Fibroblast of the conjunctiva (primary cell): Measurements from ENCODE around the gene POU2AF2.
A peak's percentile ranks its signal among the peaks of the same experiment; 100 is the strongest.
"Not testable (repeated sequence)": the region's sequence is repeated elsewhere in the genome, so short reads cannot be mapped to it uniquely, and the experiment has no call there.

Experiments used
- DNase-seq: peaks from one replicate; pipeline ENCODE4 v3.0.0-alpha.2; 2010; ENCODE audit warnings: low read depth

Gene POU2AF2

DNA sequence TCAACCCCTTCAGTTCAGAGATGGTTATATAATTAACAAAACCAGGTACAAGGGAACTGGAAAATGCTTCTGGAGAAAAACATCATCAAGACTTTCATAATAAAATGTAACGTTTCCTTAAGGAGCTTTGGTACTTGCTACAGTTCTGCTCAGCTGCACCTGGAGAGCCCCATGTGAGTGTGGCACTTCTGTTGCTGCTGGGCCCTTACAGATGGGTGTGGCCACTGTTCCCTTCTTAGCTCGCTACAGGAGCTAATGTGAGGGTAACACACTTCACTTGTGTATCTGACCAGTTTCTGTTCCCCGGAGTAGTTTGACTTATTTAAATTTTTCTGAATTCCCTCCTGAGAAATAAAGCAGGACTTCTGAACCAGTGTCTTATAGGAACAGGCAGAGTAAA, 56.8 kb downstream of the POU2AF2 start:
- DNase-seq: no peak

DNA sequence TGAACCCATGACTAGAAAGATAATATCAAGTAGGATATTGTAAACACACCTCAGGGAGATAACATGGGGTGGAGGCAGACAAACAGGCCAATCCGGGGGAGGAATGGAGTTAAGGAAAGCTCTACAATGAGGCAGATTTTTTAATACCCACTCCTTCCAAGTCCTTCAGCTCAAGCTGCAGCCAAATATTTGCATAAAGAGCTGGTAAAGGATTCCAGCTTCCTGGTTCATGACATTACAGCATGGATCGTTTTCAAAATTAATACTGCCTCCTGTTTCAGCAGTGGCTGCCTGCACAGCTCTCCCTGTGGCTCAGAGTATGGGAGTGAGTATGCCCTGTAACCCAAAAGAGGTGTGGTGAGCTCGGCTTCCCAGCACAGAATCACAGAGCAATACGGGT, 57.9 kb downstream of the POU2AF2 start:
- no peak for DNase-seq

DNA sequence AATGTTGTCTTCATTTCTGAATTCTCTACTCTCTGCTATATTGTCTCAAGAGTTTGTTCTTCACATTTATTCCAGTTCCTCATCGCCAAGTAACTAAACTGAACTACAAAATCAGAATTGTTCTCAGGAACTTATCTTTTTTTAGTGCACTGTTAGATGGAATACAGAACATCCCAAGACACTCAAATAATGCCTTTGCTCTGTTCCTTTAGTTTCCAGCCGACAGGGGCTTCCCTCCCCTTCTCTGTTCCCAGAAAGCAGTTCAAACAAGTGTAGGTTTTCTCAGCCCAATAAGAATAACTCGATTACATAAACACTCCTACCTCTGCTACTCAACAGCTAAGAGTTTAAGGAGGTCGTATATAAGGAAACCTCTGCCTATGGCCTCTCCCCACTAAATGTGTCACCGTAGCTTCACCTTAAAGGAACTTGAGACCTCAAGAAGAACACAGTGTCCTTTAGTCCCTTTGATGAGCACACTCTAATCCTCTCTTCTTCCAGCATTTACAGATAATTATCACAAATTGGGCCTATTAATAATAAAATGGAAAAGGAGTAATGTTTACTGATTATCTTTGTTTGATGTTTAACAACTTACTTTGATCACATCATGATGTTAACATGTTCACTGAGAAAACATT, 59.8 kb downstream of the POU2AF2 start:
- no peak for DNase-seq

DNA sequence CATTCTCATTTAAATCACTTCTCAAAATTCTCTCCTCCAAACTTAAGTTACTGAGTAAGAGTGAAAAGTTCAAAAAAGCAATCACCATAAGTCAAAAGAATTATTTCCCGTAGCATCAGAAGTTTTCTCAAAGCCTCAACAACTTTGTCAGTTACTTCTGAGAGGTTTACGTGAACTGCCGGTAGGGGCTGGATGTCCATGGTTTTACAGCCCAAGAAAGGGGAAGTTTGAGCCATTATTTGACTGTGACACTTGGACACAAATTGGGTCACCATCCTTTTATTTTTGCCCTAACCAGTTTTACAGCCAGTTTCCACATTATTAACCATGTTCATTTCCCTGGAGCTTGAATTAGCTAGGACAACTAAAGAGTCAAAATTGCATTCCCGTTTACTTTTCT, 60.4 kb downstream of the POU2AF2 start:
- no peak for DNase-seq

DNA sequence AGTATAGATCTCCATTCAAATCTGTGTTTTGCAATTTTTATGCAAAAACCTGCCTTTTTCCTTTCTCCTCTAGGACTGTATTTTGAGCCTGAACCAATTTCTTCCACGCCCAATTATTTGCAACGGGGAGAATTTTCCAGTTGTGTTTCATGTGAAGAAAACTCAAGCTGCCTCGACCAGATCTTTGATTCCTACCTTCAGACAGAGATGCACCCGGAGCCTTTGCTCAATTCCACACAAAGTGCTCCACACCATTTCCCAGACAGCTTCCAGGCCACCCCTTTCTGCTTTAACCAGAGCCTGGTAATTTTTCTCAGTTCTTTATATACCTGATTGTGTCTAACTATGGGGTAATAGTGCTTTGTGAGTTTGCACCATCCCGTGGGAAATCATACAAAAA, 60.8 kb downstream of the POU2AF2 start:
- DNase-seq: no peak

DNA sequence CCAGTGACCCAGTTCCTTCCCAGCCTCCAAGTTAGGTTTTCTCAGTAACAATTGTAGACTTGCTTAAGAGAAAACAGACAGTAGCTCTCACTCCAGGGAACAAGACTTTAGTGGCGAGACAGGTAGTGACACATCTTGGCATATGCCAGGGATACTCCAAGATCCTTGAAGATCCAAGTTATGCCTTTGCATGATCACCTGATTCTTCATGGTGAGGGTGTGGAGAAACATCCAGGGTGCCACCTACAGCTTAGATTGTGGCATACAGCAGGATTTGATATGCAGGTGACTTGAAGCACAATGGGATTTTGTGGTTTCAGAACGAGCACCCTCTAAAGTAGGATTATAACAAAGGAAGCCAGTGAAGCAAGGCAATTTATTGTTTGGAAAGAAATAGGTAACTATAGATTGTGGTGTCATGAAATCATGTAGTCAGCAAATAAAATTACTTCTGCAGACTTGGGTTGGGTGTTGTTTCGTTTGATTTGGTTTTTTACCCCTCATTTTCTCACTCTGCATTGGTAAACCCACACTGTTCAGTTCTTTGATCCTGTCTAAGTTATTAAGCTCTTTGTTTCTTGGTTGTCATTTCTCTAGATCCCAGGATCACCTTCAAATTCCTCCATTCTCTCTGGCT, 62.1 kb downstream of the POU2AF2 start:
- DNase-seq: no peak

DNA sequence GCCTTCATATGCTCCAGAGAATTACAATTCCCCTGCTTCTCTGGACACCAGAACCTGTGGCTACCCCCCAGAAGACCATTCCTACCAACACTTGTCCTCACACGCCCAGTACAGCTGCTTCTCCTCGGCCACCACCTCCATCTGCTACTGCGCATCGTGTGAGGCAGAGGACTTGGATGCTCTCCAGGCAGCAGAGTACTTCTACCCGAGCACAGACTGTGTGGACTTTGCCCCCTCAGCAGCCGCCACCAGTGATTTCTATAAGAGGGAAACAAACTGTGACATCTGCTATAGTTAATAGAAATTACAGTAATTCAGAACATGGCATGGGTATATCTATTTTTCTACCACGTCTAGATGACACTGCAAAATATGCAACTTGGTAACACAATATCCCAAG, 62.6 kb downstream of the POU2AF2 start:
- no peak for DNase-seq

DNA sequence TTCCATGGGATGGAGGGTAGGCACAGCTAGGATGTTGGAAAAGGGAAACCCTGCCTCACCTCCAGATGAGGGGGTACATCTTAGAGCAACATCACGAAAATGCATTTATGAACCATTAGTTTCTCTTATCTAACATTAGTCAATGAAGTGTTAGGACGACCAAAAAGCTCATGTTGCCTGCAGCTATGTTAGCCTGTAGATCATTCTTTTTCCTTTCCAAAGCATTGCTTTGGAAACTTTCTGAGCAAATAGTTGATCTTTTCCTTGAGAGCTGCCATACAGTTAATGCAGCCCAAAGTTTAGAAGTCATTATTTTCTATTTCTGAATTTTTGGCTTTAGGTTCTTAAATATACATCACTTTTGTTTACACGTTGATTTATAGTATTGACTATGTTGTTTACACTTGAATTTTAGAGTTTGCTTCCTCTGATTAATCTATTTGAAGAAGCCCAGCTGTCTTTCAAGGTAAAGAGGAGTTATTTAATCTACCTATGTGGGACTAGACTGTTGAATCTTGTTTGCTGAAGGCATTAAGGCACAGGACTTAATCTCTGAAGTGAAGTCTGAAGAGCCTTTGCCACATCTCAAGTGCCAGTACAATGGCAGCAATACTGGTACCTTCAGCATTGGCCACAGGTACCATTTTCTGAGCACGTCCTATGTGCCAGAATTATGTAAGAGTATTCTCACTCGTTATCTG, 63.8 kb downstream of the POU2AF2 start:
- DNase-seq: no peak

DNA sequence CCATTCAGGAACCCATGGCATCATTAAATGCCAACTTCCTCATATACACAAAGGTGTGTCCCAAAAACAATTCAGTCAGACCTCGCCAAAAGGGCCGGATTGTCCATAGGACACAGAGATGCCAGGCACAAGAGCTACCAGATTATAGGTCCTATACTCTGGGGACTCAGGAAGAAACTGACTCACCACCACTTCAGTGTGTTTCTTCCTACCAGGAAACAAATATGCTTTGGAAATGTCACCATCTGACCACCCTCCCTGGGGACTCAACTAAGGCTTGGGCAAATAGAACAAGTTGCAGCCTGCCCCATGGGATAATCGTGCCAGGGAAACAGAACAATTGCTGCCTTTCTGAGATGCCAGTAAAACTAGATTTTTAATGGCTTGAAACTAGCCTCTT, 64.6 kb downstream of the POU2AF2 start:
- DNase-seq: no peak

DNA sequence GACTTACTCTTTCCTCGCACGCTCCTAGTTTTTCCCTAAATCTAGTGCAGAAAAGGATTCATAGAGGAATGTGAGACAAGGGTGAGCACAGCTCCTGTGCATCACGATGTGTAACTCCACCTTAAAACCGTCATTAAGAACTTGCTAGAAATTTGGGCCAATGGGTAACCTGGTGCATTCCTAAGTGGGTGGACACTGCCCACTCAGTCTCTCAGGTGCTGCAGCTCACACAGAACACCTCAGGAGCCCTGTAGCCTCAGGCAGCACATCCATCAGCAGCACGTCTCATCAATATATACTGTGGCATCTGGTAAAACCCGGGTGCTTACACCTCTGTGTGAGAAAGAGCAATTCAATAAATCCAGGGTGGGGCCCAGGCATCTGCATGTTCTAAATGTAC, 65.2 kb downstream of the POU2AF2 start:
- DNase-seq: no peak

DNA sequence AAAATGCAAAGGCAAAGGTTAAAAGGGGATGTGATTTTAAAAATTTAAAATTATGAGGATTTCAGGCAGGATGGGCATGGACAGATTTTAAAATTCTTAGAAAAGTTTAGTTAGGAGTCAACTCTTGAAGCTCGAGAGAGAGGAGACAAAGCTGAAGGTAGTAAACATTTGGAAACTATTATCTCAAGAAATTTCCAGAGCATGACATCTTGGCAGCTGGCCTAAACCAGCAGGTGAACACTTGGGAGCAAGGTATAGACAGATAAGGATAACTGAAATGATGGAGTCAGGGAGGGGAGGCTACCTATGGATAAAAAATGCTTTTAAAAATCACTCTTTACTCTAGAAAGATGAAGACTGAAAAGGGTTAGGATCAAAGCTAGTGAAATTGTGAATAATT, 66.6 kb downstream of the POU2AF2 start:
- no peak for DNase-seq

DNA sequence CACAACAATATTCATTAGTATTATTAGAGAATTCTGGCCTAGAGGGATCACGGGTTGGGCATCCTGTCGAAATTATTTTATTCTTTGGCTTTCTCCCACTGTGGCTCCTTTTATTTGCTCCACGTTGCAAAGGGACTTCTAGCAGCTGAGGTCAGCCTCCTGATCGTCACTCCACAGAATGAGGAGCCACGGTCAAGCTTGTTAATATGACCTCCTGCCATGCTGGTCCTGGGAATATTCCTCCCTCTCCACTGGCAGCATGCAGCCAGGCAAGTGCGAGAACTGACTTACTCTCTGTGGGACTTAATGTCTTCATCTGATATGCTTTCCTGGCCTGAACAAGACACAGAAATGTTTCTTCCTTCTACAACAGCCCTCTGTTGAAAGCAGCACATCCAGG, 73.8 kb downstream of the POU2AF2 start:
- no peak for DNase-seq

DNA sequence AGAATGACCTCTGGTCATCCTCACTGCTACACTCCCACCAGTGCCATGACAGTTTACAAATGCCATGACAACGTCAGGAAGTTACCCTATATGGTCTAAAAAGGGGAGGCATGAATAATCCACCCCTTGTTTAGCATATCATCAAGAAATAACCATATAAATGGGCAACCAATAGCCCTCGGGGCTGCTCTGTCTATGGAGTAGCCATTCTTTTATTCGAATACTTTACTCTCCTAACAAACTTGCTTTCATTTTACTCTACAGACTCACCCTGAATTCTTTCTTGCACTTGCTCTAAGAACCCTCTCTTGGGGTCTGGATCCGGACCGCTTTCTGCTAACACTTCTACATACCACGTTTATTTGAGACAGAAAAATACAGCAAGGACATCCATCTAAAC, 74.7 kb downstream of the POU2AF2 start:
- DNase-seq: not testable (repeated sequence)

DNA sequence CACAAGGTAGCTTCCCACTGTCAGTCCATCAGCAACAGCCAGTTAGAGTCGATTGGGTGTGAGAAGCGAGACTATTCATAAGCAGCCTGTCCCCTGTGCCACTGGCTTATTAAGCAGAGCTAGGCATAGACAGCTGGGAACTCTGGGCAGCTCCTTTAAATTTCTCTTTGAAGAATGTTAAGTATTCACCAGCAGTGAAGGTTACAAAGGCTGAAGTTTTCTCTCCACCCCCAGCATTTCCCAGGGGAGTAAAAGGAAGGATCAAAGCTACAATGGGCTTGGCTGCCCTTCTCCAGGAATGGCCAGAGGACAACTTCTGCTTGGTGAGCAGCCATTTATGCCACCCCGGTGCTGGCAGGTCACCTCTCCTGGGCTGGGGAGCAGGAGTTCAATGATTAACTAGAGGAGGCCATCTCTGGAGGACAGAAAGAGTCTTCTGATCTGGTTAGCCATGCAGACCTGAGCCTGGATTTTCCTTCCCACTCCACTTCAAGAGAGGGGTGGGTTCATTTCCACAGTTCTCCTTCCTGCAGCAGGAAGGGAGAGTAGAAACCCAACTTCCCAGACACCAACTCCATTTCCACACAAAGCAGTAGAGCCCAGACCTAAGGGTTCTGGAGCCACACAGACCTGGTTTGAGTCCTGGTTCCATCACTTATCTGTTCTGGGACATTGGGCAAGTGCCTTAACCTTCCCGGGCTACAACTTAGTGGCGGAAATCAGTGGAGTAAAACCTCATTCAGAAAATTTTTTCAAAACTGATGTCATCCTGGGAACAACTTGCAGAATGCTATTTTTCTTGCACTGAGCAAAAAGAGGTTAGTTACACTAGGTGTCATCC, 75.4 kb downstream of the POU2AF2 start:
- DNase-seq: no peak

DNA sequence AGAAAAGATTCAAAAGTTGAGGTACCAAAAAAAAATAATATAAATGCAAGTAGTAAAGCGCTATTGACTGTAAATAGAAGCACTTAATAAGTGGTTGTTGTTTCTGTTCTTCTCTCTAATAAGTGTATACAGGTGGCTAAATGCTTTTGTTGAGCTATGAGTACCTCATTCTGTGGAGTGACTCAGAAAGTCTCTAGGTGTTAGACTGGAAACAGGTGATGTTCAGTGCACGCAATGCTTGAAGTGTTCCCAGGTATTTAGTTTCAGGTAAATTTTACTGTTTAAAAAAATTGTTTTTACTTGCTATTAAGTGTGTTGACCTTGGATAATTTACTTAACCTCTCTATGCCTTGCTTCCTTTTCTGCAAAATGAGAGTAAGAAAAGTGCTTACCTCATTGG, 77.0 kb downstream of the POU2AF2 start:
- no peak for DNase-seq

DNA sequence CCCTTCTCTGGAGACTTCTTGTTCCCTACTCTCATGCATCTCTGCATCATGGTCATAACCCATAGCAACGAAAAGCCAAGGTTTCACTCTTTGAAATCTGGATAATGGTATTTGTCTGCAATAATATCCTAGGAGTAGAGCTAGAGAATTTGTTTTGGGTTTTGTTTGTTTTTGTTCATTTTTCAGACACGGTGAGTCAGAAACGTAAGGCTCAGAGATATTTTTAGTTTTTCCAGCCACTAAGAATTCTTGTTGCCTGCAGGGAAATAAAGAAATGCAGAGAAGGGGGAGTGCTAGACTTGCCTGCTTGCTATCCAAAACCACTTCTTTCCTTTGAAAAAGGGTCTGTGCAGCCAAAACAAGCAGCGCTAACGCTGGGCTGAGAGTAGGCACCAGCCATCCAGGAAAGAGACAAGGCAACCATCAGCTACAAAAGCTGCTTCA, 78.8 kb downstream of the POU2AF2 start:
- peak; percentile 46 for DNase-seq

DNA sequence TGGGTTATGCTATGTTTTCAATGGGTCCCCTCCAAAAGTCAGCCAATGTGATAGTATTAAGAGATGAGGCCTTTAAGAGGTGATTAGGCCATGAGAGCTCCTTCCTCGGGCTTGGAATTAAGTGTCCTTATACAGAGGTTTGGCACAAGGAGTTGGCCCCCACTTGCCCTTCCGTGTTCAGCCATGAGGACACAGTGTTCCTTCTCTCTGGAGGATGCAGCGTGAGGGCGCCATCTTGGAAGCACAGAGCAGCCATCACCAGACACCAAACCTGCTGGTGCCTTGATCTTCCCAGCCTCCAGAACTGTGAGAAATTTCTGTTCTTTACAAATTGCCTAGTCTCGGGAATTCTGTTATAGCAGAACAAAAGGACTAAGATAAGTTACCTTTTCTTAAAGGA, 79.7 kb downstream of the POU2AF2 start:
- no peak for DNase-seq

DNA sequence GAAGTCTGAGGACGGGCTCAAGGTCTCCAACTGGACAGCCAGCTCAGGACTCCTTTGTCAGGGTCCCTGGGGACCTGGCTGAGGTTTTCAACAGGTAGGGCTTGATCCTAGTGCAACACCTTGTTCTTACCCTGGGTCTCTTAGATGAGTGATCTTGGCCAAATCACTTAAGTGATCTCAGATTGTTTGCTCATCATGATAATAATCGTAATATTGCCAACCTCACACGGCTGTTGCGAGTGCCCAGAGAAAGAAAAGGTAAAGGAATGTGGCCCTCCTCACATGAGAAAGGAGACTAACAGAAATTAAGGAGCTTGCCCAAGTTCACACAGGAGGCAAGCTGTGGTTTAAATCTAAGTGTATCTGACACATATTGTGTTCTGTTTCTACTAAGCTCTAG, 81.3 kb downstream of the POU2AF2 start:
- DNase-seq: no peak

DNA sequence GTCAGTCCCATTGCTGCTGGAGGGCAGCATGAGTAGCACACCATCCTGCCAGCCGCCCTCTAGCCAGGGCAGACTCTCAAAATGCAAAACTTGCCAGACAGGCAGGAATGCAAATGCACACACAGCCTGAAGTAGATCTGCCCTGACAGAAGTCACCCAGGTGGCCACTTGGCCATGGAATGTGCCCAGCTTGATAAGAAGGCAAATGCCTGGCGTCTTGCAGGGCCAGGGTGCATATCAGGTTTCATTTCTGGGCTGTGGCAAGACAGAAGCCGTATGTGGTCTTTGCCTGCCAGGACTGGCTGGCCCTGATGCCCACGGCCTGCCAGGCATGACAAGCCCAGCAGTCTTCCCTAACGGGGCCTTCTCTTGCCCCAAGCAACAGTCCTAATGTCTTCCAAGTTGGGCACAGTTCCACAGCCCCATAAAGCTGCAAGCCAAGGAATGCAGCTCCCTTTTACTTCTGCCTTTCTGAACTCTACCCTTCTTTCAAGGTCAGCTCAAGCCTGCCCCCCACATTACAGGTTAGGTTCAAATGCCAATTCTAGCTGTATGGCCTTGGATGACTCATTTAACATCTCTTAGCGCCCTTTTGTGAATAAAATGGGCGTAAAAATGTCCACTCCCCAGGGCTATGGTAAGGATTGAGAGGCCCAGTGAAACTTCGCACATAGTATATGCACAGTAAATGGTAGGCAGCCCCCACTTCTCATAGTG, 82.5 kb downstream of the POU2AF2 start:
- DNase-seq: no peak

DNA sequence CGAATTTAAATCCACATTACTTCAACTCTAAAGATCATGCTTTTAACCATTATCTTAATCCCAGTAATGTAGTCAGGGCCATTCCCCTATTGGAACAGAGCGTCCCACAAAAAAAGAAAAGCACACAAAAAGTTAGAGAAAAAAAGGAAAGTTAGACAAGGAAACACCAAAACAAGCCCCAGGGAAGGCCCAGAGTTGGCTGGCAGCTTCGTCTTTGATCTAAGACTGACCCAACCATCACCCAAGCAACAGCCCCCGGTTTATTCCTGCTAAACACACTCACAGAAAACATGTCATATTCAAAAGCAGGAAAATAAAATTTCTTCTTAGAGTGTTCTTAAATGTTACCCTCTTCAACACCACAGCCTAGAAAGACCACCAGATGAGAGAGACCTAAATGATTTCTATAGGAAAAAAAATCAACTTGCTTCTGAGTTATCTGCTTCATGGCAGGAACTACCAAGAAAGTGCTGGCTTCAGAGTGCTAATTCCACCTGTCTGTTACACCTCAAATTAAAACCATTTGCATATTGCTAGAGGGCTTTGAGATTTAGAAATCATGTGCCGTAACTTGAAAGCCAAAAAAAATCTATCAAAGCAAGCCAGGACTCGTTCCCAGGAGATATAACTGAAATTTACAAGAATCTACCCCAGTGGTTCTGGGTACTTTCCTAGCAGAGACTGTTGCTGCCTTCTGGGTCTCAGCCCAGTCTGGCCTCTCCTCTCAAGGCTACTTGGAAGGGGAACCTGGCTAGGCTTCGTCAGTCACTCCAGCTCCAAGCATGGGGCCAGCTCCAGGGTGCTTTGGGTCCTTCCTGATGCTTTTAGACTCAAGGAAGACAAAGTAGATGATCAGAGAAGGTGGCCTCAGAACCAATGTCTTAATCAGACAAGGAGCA, 84.0 kb downstream of the POU2AF2 start:
- no peak for DNase-seq
